22Rv1 (cell line): Measurements from ENCODE around the gene SPOCK3.
"Not testable (repeated sequence)": the region's sequence is repeated elsewhere in the genome, so short reads cannot be mapped to it uniquely, and the experiment has no call there.

Source experiments
- H3K27ac ChIP-seq: fragments of 450-650 bp; 2 replicates; pipeline ENCODE4 v1.5.1; 2017
- ZFX ChIP-seq: fragments of 450-650 bp; IDR thresholded peaks from 2 replicates; pipeline ENCODE4 v1.6.1; 2017; ENCODE audit warnings: antibody characterized with exemption, borderline replicate concordance
- TF ChIP-seq, protein P1 (sequence below): fragments of 450-650 bp; IDR thresholded peaks from 2 replicates; pipeline ENCODE4 v1.5.1; 2017; ENCODE audit warnings: mild to moderate bottlenecking

SPOCK3 gene

DNA sequence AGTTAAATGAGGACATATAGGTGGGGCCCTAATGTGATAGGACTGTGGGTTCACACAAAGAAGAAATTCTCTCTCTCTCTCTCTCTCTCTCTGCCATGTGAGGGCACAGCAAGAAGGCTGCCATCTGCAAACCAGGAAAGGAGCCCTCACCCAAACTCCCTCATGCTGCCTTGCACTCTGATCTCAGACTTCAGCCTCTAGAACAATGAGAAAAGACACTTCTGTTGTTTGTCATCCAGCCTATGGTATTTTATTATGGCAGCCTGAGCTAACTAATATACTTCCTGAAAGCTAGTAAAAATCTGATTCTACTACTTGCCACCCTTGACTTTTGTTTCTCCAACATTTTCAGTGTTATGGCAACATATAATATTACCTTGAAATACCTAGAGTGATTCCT is 425.9 kb downstream of the SPOCK3 start:
- no peak for TF ChIP-seq ZFX
- TF ChIP-seq, protein P1, sequence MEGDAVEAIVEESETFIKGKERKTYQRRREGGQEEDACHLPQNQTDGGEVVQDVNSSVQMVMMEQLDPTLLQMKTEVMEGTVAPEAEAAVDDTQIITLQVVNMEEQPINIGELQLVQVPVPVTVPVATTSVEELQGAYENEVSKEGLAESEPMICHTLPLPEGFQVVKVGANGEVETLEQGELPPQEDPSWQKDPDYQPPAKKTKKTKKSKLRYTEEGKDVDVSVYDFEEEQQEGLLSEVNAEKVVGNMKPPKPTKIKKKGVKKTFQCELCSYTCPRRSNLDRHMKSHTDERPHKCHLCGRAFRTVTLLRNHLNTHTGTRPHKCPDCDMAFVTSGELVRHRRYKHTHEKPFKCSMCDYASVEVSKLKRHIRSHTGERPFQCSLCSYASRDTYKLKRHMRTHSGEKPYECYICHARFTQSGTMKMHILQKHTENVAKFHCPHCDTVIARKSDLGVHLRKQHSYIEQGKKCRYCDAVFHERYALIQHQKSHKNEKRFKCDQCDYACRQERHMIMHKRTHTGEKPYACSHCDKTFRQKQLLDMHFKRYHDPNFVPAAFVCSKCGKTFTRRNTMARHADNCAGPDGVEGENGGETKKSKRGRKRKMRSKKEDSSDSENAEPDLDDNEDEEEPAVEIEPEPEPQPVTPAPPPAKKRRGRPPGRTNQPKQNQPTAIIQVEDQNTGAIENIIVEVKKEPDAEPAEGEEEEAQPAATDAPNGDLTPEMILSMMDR: no peak
- no peak overlapping the region for H3K27ac ChIP-seq

GRCh38 chr4:166802346-166802745 is 431.9 kb downstream of the SPOCK3 start:
- H3K27ac ChIP-seq: no peak overlapping the region

GRCh38 chr4:166798126-166798525 is 436.2 kb downstream of the SPOCK3 start:
- TF ChIP-seq, protein P1: no peak
- no peak for TF ChIP-seq ZFX

More at GRCh38 chr4:166802346-166802745, 431.9 kb downstream of the SPOCK3 start:
- TF ChIP-seq ZFX: no peak
- TF ChIP-seq, protein P1: no peak

DNA sequence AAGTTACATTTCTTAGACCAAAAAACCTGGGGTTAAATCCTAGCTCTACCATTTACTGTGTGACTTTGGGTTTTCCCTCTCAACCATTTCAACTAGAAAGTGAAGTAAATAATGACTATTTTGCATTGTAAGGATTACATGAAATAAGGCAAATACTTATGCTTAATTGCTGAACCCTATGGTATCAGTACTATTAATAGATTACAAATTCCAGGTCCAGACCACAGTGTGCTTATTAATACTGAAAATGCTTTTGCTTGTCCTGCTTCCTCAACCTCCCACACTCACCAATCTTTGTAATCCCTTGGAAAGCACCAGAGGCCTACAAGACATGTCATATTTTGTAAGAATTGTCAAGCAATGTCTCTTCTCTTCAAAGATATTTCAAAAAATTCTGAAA is 456.5 kb downstream of the SPOCK3 start:
- TF ChIP-seq, protein P1: no peak
- TF ChIP-seq ZFX: no peak

More at GRCh38 chr4:166798126-166798525, 436.2 kb downstream of the SPOCK3 start:
- no peak overlapping the region for H3K27ac ChIP-seq

DNA sequence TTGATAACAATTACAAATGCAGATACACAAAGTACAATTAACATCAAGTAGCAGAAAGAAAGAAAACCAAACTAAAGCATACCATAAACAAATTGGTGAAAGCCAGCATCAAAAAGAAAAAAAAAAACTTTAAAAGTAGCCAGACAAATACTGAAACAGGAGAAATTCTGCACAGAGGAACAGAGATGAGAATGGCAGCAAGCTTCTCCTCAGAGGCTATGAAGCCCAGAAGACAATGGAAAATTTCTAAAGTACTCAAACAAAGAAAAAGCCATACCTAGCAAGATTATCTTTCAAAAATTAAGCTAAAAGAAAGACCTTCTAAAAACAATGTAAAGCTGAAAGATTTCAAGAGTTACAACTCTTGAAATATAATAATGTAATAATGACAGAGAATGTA is 471.3 kb downstream of the SPOCK3 start:
- TF ChIP-seq ZFX: no peak
- H3K27ac ChIP-seq: no peak overlapping the region

More for the DNA sequence above, 456.5 kb downstream of the SPOCK3 start:
- no peak overlapping the region for H3K27ac ChIP-seq

DNA sequence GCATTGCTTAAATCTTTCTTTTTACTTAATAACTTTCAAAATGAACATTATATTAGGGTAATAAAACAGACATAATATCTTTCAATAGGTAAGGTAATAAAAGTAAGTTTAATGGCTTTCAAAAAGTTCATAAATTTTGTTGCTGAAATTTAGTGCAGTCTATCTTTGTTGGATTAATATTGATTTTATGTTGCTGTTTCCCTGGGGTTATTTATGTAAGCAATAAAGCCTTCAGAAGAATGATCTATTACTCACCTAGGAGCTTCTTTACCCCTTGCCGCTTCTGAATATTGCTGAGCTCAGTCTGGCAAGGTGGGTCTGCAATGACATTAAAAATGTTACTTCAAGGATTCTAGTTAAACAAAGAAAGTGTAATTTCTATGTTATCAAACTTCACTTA is 492.6 kb downstream of the SPOCK3 start:
- no peak overlapping the region for H3K27ac ChIP-seq
- TF ChIP-seq ZFX: no peak
- TF ChIP-seq, protein P1: no peak

GRCh38 chr4:166739215-166739614 is 495.1 kb downstream of the SPOCK3 start:
- H3K27ac ChIP-seq: not testable (repeated sequence)

DNA sequence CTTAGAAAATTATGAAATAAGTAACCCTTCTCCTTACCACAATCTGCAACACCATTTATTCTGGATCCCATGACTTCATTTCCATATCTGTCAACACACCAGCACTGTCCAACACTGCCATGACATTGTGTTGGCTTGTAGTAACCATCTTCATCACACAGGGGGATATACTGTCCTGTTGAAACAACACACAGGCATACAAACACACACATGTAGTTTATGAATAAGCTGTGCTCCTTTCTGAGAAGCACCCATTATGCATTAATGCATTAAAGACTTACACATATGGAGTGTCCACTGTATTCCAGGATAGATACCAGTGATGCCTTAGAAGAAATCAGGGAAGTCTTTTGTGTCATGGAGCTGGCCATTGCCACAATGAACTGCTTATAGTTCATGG is 496.9 kb downstream of the SPOCK3 start:
- H3K27ac ChIP-seq: no peak overlapping the region
- TF ChIP-seq, protein P1: no peak
- no peak for TF ChIP-seq ZFX
